Iris pigment epithelial cell (primary cell): ENCODE measurements around the gene SNX8.
"Not testable (repeated sequence)": the region's sequence is repeated elsewhere in the genome, so short reads cannot be mapped to it uniquely, and the experiment has no call there.

Experiments
- DNase-seq: peaks from one replicate; pipeline ENCODE4 v3.0.0-alpha.2; 2011; ENCODE audit warnings: low read depth

Gene SNX8

GRCh38 chr7:2314209-2314955 lies at the start of gene SNX8:
Gene SNX8, minus strand, starts transcription at chr7:2314441. Its CDS starts 20 bp downstream, at chr7:2314421.
- DNase-seq, result peak; percentile 81

- no peak for DNase-seq
Observed at GRCh38 chr7:2362385-2363088, 48.3 kb upstream of the SNX8 start.

GRCh38 chr7:2360796-2361195 lies 46.6 kb upstream of the SNX8 start:
- peak; percentile 37 for DNase-seq

- DNase-seq, result no peak
Observed at GRCh38 chr7:2359610-2360009, 45.4 kb upstream of the SNX8 start.

GRCh38 chr7:2358968-2359527 lies 44.8 kb upstream of the SNX8 start:
- DNase-seq, result no peak

GRCh38 chr7:2357571-2357970 lies 43.3 kb upstream of the SNX8 start:
- DNase-seq, result no peak

GRCh38 chr7:2357165-2357564 lies 42.9 kb upstream of the SNX8 start:
- no peak for DNase-seq

- DNase-seq, result no peak
Observed at GRCh38 chr7:2355705-2356008, 41.4 kb upstream of the SNX8 start.

GRCh38 chr7:2354939-2355704 lies 40.9 kb upstream of the SNX8 start:
- DNase-seq, result no peak

GRCh38 chr7:2354186-2354938 lies 40.1 kb upstream of the SNX8 start, which contains the start of gene EIF3B:
Gene EIF3B, plus strand, starts transcription at chr7:2354827. Its CDS starts 95 bp downstream, at chr7:2354922.
- peak; percentile 92 for DNase-seq

- DNase-seq, result peak; percentile 88
Observed at GRCh38 chr7:2353936-2354185, 39.6 kb upstream of the SNX8 start.

- DNase-seq, result no peak
Observed at GRCh38 chr7:2353113-2353935, 39.1 kb upstream of the SNX8 start.

- DNase-seq, result no peak
Observed at GRCh38 chr7:2350861-2351260, 36.6 kb upstream of the SNX8 start.

- no peak for DNase-seq
Observed at GRCh38 chr7:2350055-2350454, 35.8 kb upstream of the SNX8 start.

GRCh38 chr7:2347351-2348063 lies 33.3 kb upstream of the SNX8 start:
- DNase-seq, result not testable (repeated sequence)

GRCh38 chr7:2336626-2337299 lies 22.5 kb upstream of the SNX8 start:
- no peak for DNase-seq

- DNase-seq, result not testable (repeated sequence)
Observed at GRCh38 chr7:2332606-2333231, 18.5 kb upstream of the SNX8 start.

GRCh38 chr7:2331707-2332106 lies 17.5 kb upstream of the SNX8 start:
- no peak for DNase-seq

- DNase-seq, result no peak
Observed at GRCh38 chr7:2330493-2330892, 16.3 kb upstream of the SNX8 start.

- DNase-seq, result no peak
Observed at GRCh38 chr7:2326951-2327350, 12.7 kb upstream of the SNX8 start.
